Effector memory CD8-positive, alpha-beta T cell (primary cell): ENCODE measurements around the gene TIMM17B.
A peak's percentile ranks its signal among the peaks of the same experiment; 100 is the strongest.

Experiments
- ATAC-seq: fragments of 150-1000 bp; cut with Tn5 transposase; replicated peaks from 2 replicates; pipeline ENCODE4 v1.10.0; 2021; ENCODE audit warnings: mild to moderate bottlenecking, moderate library complexity
- DNase-seq, 3 experiments: peaks; one replicate each; pipeline ENCODE4 v3.0.0; 2021
- H3K27ac Mint-ChIP-seq, 2 donors: one replicate each; pipeline ENCODE4 v1.8.0; 2022; ENCODE audit warnings: mild to moderate bottlenecking in 2 of 2, mixed read lengths in 2 of 2, moderate library complexity in 2 of 2
- H3K27me3 Mint-ChIP-seq, 2 donors: one replicate each; pipeline ENCODE4 v1.8.0; 2022; ENCODE audit warnings: mixed read lengths in 2 of 2
- H3K36me3 Mint-ChIP-seq: one replicate; pipeline ENCODE4 v1.8.0; 2022; ENCODE audit warnings: mild to moderate bottlenecking, moderate library complexity, mixed read lengths; ENCODE audit not compliant: insufficient read depth
- H3K4me1 Mint-ChIP-seq, 2 donors: one replicate each; pipeline ENCODE4 v1.8.0; 2022; ENCODE audit warnings: low read depth in 2 of 2, mixed read lengths in 2 of 2
- H3K4me3 Mint-ChIP-seq, 2 donors: one replicate each; pipeline ENCODE4 v1.8.0; 2022; ENCODE audit warnings: mild to moderate bottlenecking in 2 of 2, mixed read lengths in 2 of 2, moderate library complexity in 2 of 2
- H3K9me3 Mint-ChIP-seq, 2 donors: one replicate each; pipeline ENCODE4 v1.8.0; 2022; ENCODE audit warnings: mixed read lengths in 2 of 2
- total RNA-seq, 9 experiments: gene quantifications; one replicate each; lab custom pipeline; 2026; lab: John Stamatoyannopoulos, UW

Gene TIMM17B
- 16.1 to 42.7 (median 32.3) reads per million in 9 experiments for total RNA-seq

GRCh38 chrX:48897625-48898306, at the start of gene TIMM17B, which contains the start of gene PQBP1:
Gene TIMM17B, minus strand, starts transcription at chrX:48897768. Its CDS starts 19 bp downstream, at chrX:48897749.
Gene PQBP1, plus strand, starts transcription at chrX:48897930. Its CDS starts 580 bp downstream, at chrX:48898510.
- Mint-ChIP-seq H3K9me3 (no peaks in the 10 kb centered on the region), H3K27me3 (no peaks in the 10 kb centered on the region), H3K4me3 (peak within 1 kb of the TSS; percentile 80 to 90), H3K4me1 (peaks cover 6 to 10% of the 10 kb centered on the region in 2 donors), H3K36me3 (peaks cover 51% of the 10 kb centered on the region), H3K27ac (peak within 1 kb of the TSS; percentile 97 to 98)
- DNase-seq (peak; percentile 83 to 85 (median 85)), ATAC-seq (peak; percentile 83)

- ATAC-seq (peak; percentile 67), DNase-seq (peak in 2 of 3 experiments; percentile 39 to 47)
- Mint-ChIP-seq H3K4me3 (peak overlapping the region in 1 of 2 donors; percentile 42), H3K27me3 (no peaks in the 10 kb centered on the region), H3K9me3 (no peaks in the 10 kb centered on the region), H3K27ac (peak overlapping the region; percentile 74 to 81), H3K36me3 (peaks cover 43% of the 10 kb centered on the region), H3K4me1 (peaks cover 27 to 34% of the 10 kb centered on the region in 2 donors)
Measured at GRCh38 chrX:48945517-48946348, 48.2 kb upstream of the TIMM17B start.

GRCh38 chrX:48942895-48943294, 45.3 kb upstream of the TIMM17B start:
- Mint-ChIP-seq H3K36me3 (peaks cover 57% of the 10 kb centered on the region), H3K9me3 (no peaks in the 10 kb centered on the region), H3K27ac (peak overlapping the region; percentile 92 to 93), H3K27me3 (no peaks in the 10 kb centered on the region), H3K4me1 (peaks cover 48% of the 10 kb centered on the region in 2 donors), H3K4me3 (peak overlapping the region; percentile 73 to 74)
- DNase-seq: no peak
- no peak for ATAC-seq

- no peaks in the 10 kb centered on the region for H3K27me3 Mint-ChIP-seq
- peaks cover 51 to 54% of the 10 kb centered on the region in 2 donors for H3K4me1 Mint-ChIP-seq
- peaks cover 66% of the 10 kb centered on the region for H3K36me3 Mint-ChIP-seq
- ATAC-seq: no peak
- H3K27ac Mint-ChIP-seq: peak overlapping the region; percentile 96 to 97
- no peak for DNase-seq
- peak overlapping the region; percentile 83 to 89 for H3K4me3 Mint-ChIP-seq
- H3K9me3 Mint-ChIP-seq: no peaks in the 10 kb centered on the region
Measured at GRCh38 chrX:48940404-48940955, 42.9 kb upstream of the TIMM17B start.

- no peaks in the 10 kb centered on the region for H3K9me3 Mint-ChIP-seq
- DNase-seq (no peak), ATAC-seq (peak; percentile 11)
- H3K4me3 Mint-ChIP-seq: peak overlapping the region; percentile 83 to 89
- H3K4me1 Mint-ChIP-seq: peaks cover 58 to 60% of the 10 kb centered on the region in 2 donors
- peaks cover 74% of the 10 kb centered on the region for H3K36me3 Mint-ChIP-seq
- H3K27me3 Mint-ChIP-seq: no peaks in the 10 kb centered on the region
- peak overlapping the region; percentile 96 to 97 for H3K27ac Mint-ChIP-seq
Measured at GRCh38 chrX:48939524-48940228, 42.1 kb upstream of the TIMM17B start.

GRCh38 chrX:48938721-48939425, 41.3 kb upstream of the TIMM17B start:
- ATAC-seq (peak; percentile 45), DNase-seq (peak; percentile 32 to 59 (median 51))
- no peaks in the 10 kb centered on the region for H3K9me3 Mint-ChIP-seq
- peak overlapping the region; percentile 83 to 89 for H3K4me3 Mint-ChIP-seq
- H3K36me3 Mint-ChIP-seq: peaks cover 80% of the 10 kb centered on the region
- H3K27me3 Mint-ChIP-seq: no peaks in the 10 kb centered on the region
- peak overlapping the region; percentile 96 to 97 for H3K27ac Mint-ChIP-seq
- H3K4me1 Mint-ChIP-seq: peaks cover 60 to 63% of the 10 kb centered on the region in 2 donors

GRCh38 chrX:48937054-48937907, 39.7 kb upstream of the TIMM17B start:
- ATAC-seq (peak; percentile 71), DNase-seq (peak; percentile 79 to 83 (median 80))
- Mint-ChIP-seq H3K36me3 (peaks cover 85% of the 10 kb centered on the region), H3K4me3 (peak overlapping the region; percentile 83 to 89), H3K9me3 (no peaks in the 10 kb centered on the region), H3K4me1 (peaks cover 55 to 58% of the 10 kb centered on the region in 2 donors), H3K27me3 (no peaks in the 10 kb centered on the region), H3K27ac (peak overlapping the region; percentile 96 to 97)

GRCh38 chrX:48936429-48937053, 39.0 kb upstream of the TIMM17B start:
- Mint-ChIP-seq H3K9me3 (no peaks in the 10 kb centered on the region), H3K27me3 (no peaks in the 10 kb centered on the region), H3K4me3 (peak overlapping the region; percentile 83 to 89), H3K27ac (peak overlapping the region; percentile 96 to 97), H3K4me1 (peaks cover 47 to 51% of the 10 kb centered on the region in 2 donors), H3K36me3 (peaks cover 82% of the 10 kb centered on the region)
- DNase-seq: no peak
- no peak for ATAC-seq

- peaks cover 85% of the 10 kb centered on the region for H3K36me3 Mint-ChIP-seq
- DNase-seq (no peak), ATAC-seq (no peak)
- H3K27me3 Mint-ChIP-seq: no peaks in the 10 kb centered on the region
- H3K4me1 Mint-ChIP-seq: peaks cover 42 to 47% of the 10 kb centered on the region in 2 donors
- H3K27ac Mint-ChIP-seq: peak overlapping the region; percentile 31 to 95
- H3K9me3 Mint-ChIP-seq: no peaks in the 10 kb centered on the region
- peak overlapping the region in 1 of 2 donors; percentile 56 for H3K4me3 Mint-ChIP-seq
Measured at GRCh38 chrX:48935301-48935670, 37.7 kb upstream of the TIMM17B start.

- Mint-ChIP-seq H3K27me3 (no peaks in the 10 kb centered on the region), H3K36me3 (peaks cover 85% of the 10 kb centered on the region), H3K9me3 (no peaks in the 10 kb centered on the region), H3K4me1 (peaks cover 37 to 43% of the 10 kb centered on the region in 2 donors), H3K4me3 (peak overlapping the region in 1 of 2 donors; percentile 56), H3K27ac (peak overlapping the region; percentile 31 to 95)
- ATAC-seq: peak; percentile 30
- DNase-seq: no peak
Measured at GRCh38 chrX:48934581-48935300, 37.2 kb upstream of the TIMM17B start.

GRCh38 chrX:48933757-48934156, 36.2 kb upstream of the TIMM17B start:
- peaks cover 79% of the 10 kb centered on the region for H3K36me3 Mint-ChIP-seq
- H3K27me3 Mint-ChIP-seq: no peaks in the 10 kb centered on the region
- ATAC-seq (no peak), DNase-seq (no peak)
- peaks cover 28 to 33% of the 10 kb centered on the region in 2 donors for H3K4me1 Mint-ChIP-seq
- H3K27ac Mint-ChIP-seq: peak overlapping the region; percentile 25 to 95
- H3K9me3 Mint-ChIP-seq: no peaks in the 10 kb centered on the region
- no peak overlapping the region for H3K4me3 Mint-ChIP-seq
